ENCODE measurements around the gene ZNF575.

The ZNF575 gene

GRCh38 chr19:43503501-43504425 is 29.2 kb upstream of the ZNF575 start:
- TF ChIP-seq ZFX (IDR thresholded peaks at IDR 0.05) (no peak), CTCF (conservative IDR thresholded peaks at IDR 0.05) (no peak; the same call in 1 of the 2 replicates)
- peak overlapping the region; percentile 66 for H3K27ac ChIP-seq

- H3K27ac ChIP-seq: peak within 1 kb of the TSS; percentile 66
- TF ChIP-seq CTCF (conservative IDR thresholded peaks at IDR 0.05) (no peak; the same call in 1 of the 2 replicates), ZFX (IDR thresholded peaks at IDR 0.05) (no peak)
Observed at GRCh38 chr19:43504426-43505185, 28.4 kb upstream of the ZNF575 start, which contains the start of gene PHLDB3. Gene PHLDB3 (minus strand): TSS chr19:43504746. CDS start chr19:43504118, 628 bp downstream.

GRCh38 chr19:43505186-43505456 is 27.9 kb upstream of the ZNF575 start:
- H3K27ac ChIP-seq: peak overlapping the region; percentile 66; the same call in 1 of the 2 replicates

GRCh38 chr19:43505941-43506340 is 27.0 kb upstream of the ZNF575 start:
- no peak overlapping the region for H3K27ac ChIP-seq
- TF ChIP-seq CTCF (conservative IDR thresholded peaks at IDR 0.05) (no peak), ZFX (IDR thresholded peaks at IDR 0.05) (no peak)

More at GRCh38 chr19:43505186-43505456, 27.9 kb upstream of the ZNF575 start:
- TF ChIP-seq CTCF (conservative IDR thresholded peaks at IDR 0.05) (no peak), ZFX (IDR thresholded peaks at IDR 0.05) (no peak)

GRCh38 chr19:43506629-43507028 is 26.4 kb upstream of the ZNF575 start:
- H3K27ac ChIP-seq: no peak overlapping the region

GRCh38 chr19:43507880-43508279 is 25.1 kb upstream of the ZNF575 start:
- no peak overlapping the region for H3K27ac ChIP-seq
- no peak for TF ChIP-seq CTCF (conservative IDR thresholded peaks at IDR 0.05)
- TF ChIP-seq ZFX (IDR thresholded peaks at IDR 0.05): no peak

More at GRCh38 chr19:43506629-43507028, 26.4 kb upstream of the ZNF575 start:
- no peak for TF ChIP-seq CTCF (conservative IDR thresholded peaks at IDR 0.05)
- TF ChIP-seq ZFX (IDR thresholded peaks at IDR 0.05): no peak

- TF ChIP-seq ZFX (IDR thresholded peaks at IDR 0.05): no peak
- no peak for TF ChIP-seq CTCF (conservative IDR thresholded peaks at IDR 0.05)
- H3K27ac ChIP-seq: no peak overlapping the region
Observed at GRCh38 chr19:43510713-43511112, 22.3 kb upstream of the ZNF575 start.

Measured in C4-2B (cell line).